CD4-positive, alpha-beta T cell treated with Interleukin-1 beta for 1 hour (primary cell): Measurements from ENCODE around the gene TMEM120B.
"Not testable (repeated sequence)": the region's sequence is repeated elsewhere in the genome, so short reads cannot be mapped to it uniquely, and the experiment has no call there.

Experiments
- DNase-seq, 2 donors: peaks; one replicate each; pipeline ENCODE4 v3.0.0-alpha.2; 2020 to 2022

TMEM120B gene

DNA sequence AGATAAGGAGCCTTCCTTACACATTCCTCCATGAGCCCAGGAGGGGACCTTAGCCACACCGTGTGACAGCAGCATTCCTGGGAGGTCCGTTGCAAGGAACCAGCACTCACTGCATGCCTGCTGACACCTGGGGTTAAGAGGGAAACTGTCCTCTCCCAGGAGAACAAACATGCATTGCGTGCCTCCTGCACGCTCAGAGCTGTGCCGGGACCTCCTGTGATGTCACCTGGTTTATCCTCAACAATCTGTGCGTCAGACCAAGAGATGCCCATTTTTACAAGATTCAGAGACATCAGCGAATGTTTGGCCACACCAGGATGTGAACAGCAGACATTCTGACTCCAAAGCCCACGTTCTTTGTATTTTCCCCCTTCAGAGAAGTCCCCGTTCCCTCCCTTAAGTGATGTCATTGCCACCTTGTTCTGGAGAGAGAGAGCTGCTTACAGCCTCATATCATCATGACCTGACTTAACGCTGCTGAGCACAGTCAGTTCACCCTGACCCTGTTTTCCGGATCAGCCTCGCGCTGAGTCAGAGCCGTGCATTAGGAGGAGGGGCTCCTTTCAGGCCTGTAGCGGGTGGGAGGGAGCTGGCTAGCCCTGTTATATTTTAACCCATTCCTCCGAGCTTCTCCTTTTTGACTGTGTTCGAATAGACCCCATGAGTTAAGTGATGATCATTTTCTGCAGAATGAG, 36.2 kb downstream of the TMEM120B start:
- peak in 1 of 2 donors; percentile 30 for DNase-seq

- DNase-seq = no peak
Observed at GRCh38 chr12:121749267-121749666, 36.7 kb downstream of the TMEM120B start.

GRCh38 chr12:121750507-121750955, 38.0 kb downstream of the TMEM120B start:
- peak; percentile 41 to 45 for DNase-seq

GRCh38 chr12:121751034-121751433, 38.5 kb downstream of the TMEM120B start:
- peak in 1 of 2 donors; percentile 9 for DNase-seq

DNA sequence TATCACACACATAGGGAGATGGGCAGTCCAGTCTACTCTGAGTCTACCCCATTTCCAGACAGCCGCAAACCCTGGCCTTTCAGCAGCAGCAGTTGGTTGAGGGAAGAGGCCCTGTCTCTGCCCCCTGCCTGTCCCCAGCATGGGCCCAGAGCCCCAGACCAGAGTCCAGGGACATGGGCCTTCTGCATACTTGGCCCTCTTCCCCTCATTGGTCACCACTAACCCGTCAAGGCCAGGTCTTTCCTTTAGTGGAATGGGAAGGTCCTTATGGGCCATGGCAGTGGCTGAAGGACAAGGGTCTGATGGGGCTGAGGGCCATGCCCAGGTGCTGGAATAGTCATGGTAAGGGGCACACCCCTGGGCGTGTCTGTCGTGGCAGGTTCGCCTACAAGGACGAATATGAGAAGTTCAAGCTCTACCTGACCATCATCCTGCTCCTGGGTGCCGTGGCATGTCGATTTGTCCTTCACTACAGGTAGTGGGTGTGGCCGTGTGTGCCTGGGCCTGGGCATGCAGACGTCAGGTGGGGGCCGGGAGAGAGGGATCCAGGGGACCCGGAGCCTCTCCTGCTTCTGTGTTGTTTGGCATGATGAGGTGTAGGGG, 39.3 kb downstream of the TMEM120B start:
- no peak for DNase-seq

GRCh38 chr12:121753844-121754264, 41.3 kb downstream of the TMEM120B start:
- DNase-seq = no peak

DNA sequence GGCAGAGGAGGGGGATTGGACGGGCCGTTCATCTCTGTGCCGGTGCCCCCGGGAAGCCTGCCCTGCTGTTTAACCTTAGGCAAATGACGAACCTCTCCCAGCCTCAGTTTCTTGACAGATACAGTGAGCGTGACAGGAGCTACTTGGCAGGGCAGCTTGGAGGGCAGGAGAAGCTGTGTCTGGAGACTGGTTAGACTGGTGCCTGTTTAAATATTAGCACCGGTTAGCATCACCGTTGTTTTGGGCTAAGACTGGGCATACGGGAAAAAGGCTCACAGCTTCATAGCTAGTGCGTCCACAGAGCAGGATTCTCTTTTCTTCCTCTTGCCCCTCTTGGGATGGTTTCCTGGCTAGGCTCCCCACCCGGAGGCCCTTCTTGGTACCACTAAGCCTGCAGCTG, 42.3 kb downstream of the TMEM120B start:
- no peak for DNase-seq

GRCh38 chr12:121755591-121755990, 43.0 kb downstream of the TMEM120B start:
- no peak for DNase-seq

DNA sequence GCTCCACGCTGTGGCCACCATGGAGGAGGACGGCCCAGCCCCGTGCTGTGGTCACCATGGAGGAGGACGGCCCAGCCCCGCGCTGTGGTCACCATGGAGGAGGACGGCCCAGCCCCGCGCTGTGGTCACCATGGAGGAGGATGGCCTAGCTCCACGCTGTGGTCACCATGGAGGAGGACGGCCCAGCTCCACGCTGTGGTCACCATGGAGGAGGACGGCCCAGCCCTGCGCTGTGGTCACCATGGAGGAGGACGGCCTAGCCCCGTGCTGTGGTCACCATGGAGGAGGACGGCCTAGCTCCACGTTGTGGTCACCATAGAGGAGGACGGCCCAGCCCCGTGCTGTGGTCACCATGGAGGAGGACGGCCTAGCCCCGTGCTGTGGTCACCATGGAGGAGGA, 46.0 kb downstream of the TMEM120B start:
- not testable (repeated sequence) for DNase-seq

- DNase-seq = no peak
Observed at GRCh38 chr12:121762269-121762668, 49.7 kb downstream of the TMEM120B start.

GRCh38 chr12:121764808-121765207, 52.3 kb downstream of the TMEM120B start:
- no peak for DNase-seq

DNA sequence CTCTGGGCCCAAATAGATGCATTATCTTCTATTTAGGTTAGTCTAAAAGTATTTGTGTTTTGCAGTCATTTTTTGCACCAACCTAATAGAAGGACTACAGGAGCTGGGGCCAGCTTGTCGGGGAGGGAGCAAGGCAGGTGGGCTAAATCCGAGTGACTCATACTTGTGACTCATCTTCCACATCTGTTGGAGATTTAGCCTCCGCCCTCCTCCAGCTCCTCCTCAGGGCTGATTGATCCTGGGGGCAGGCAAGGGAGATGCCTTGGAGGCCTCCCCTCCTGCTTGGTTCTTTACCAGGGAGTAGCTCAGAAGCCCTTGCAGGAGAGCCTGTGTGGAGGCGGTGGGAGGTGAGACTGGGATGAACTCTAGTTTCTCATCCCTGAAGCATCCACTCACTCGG, 53.0 kb downstream of the TMEM120B start:
- no peak for DNase-seq

- DNase-seq = no peak
Observed at GRCh38 chr12:121766290-121767039, 53.9 kb downstream of the TMEM120B start.

GRCh38 chr12:121767525-121768016, 55.0 kb downstream of the TMEM120B start:
- no peak for DNase-seq

- DNase-seq = no peak
Observed at GRCh38 chr12:121769297-121769830, 56.8 kb downstream of the TMEM120B start.

DNA sequence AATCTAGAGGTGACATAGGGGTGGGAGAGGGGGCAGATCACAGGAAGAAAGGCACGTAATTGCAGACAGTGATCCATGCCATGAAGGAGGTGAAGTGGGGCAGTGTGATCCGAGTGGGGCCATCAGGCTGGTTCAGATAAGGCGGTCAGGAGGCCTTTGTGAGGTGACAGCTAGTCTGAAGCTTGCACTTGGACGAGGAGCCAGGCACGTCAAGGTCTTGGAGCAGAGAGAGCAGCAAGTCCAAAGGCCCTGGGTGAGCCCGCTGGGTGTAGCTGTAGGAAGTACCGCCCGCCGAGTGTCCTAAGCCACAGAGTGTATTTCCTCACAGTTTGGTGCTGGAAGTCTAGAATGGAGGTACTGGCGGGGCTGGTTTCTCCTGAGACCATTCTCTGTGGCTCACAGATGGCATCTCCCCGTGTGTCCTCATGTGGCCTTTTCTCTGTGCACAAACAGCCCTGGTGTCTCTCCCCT, 57.3 kb downstream of the TMEM120B start:
- DNase-seq = no peak

- no peak for DNase-seq
Observed at GRCh38 chr12:121770388-121770787, 57.8 kb downstream of the TMEM120B start.

GRCh38 chr12:121770813-121771625, 58.5 kb downstream of the TMEM120B start:
- DNase-seq = no peak

DNA sequence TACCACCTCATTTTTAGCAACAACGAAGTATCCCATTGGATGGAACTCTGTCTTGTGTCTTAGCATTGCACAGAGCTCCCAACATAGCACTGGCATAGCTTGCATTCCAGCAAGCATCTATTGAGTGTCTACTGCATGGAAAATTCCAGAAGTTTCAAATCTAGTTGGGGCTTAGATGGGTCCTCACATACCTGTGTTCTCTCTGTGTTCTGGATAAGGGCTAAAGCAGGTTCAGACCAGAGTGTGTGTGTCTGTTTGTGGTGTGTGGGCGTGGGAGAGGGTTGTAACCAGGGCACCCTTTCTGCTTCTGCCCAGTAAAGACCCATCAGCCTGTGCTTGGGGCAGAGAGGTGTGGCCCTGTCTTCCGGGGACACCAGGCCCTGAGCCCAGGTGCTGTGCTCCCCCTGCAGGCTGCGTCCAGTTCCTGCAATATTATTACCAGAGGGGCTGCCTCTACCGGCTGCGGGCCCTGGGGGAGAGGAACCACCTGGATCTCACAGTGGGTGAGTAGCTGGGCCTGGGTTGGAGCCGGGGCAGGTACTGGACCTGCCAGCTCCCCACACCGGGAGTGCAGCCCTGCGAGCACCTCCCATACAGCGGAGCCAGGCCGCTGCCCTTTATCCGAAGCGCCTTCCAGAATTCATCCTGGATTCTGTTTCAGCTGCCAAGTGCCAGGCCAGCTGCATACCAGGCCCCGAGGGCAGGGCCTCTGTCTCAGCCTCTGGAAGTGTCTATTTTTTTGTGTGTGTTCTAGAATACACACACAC, 60.6 kb downstream of the TMEM120B start:
- peak; percentile 84 to 86 for DNase-seq

DNA sequence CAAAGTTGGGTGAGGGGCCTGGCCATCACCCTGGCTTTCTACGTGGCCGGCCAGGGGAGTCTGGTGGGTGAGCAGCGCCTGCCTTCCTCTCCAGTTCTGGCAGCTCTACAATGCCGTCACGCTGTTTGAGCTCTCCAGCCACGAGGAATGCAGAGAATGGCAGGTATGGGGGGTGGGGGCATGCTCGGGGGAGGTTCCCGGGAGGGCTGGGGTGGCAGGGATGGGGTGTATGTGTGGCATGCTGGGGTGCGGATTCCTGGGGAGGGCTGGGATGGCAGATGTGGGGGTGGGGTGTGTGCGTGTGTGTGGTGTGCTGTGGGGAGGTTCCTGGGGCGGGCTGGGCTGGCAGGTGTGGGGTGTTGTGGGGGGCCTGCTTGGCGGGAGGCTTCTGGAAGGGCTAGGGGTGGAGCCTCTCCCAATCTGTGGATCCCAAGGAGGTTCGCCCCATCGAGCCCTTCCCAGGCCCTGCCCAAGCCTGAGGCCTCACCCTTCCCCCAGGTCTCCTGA, 62.5 kb downstream of the TMEM120B start:
- no peak for DNase-seq

- DNase-seq = no peak
Observed at GRCh38 chr12:121775501-121775900, 62.9 kb downstream of the TMEM120B start.
